ENCODE measurements around the gene KAT6B. TPM values are rescaled to one million over a fixed set of nuclear protein-coding genes. Genes with fewer than 3 reads are reported as not detected.

KAT6B gene
- total RNA-seq, 4 donors from 2014 or later = 45.4 to 94.9 (median 62.9) TPM

- Histone ChIP-seq H3K27ac (no peak overlapping the region), H3K4me1 (no peaks in the 10 kb centered on the region), H3K27me3 (no peaks in the 10 kb centered on the region), H3K4me3 (no peak overlapping the region), H3K36me3 (no peaks in the 10 kb centered on the region), H3K9me3 (no peaks in the 10 kb centered on the region)
- DNase-seq = no peak
- TF ChIP-seq CTCF (IDR thresholded peaks at IDR 0.05) (no peak), POLR2A (IDR thresholded peaks at IDR 0.05) (no peak)
Measured at GRCh38 chr10:75081379-75081778, 255.0 kb downstream of the KAT6B start.
